Omental fat pad (tissue), 4 donors: ENCODE results near the gene CLDN15. TPM values are rescaled to one million over a fixed set of nuclear protein-coding genes. Genes with fewer than 3 reads are reported as not detected.

ENCODE experiments used
- ATAC-seq: fragments of 150-250 bp; one replicate; pipeline ENCODE4 v1.9.1; 2016; ENCODE audit warnings: mild to moderate bottlenecking, moderate library complexity; ENCODE audit not compliant: low FRiP score
- DNase-seq: peaks from one replicate; pipeline ENCODE4 v3.0.0-alpha.2; 2019; ENCODE audit warnings: low spot score
- CTCF ChIP-seq, 3 donors: fragments of 450-650 bp; IDR thresholded peaks; one replicate each; pipeline ENCODE4 v1.5.1; 2016 to 2017; ENCODE audit warnings: antibody characterized with exemption in 3 of 3, mild to moderate bottlenecking in 3 of 3, moderate library complexity in 2 of 3
- total RNA-seq, 4 donors: library from RNA; depleted of rRNA; stranded (reverse); fragments of >200 nt; gene quantifications; one replicate each; pipeline ENCODE4 v1.1.0, GENCODE V29; 2016

The CLDN15 gene
- total RNA-seq, 4 donors from 2014 or later = 43.3 to 280 (median 60.5) TPM

GRCh38 chr7:101226721-101227120 lies 10.9 kb downstream of the CLDN15 start:
- no peak for ATAC-seq

GRCh38 chr7:101225650-101226049 lies 12.0 kb downstream of the CLDN15 start:
- DNase-seq = no peak
- ATAC-seq = no peak
- TF ChIP-seq CTCF (IDR thresholded peaks at IDR 0.05) = no peak

More at GRCh38 chr7:101226721-101227120, 10.9 kb downstream of the CLDN15 start:
- no peak for DNase-seq
- TF ChIP-seq CTCF (IDR thresholded peaks at IDR 0.05) = no peak

- TF ChIP-seq CTCF (IDR thresholded peaks at IDR 0.05) = no peak
- ATAC-seq = no peak
- DNase-seq = no peak
Observed at GRCh38 chr7:101223528-101223927, 14.1 kb downstream of the CLDN15 start.

- TF ChIP-seq CTCF (IDR thresholded peaks at IDR 0.05) = no peak
- ATAC-seq = no peak
- no peak for DNase-seq
Observed at GRCh38 chr7:101222275-101222830, 15.2 kb downstream of the CLDN15 start.

- TF ChIP-seq CTCF (IDR thresholded peaks at IDR 0.05) = no peak
- no peak for ATAC-seq
- DNase-seq = no peak
Observed at GRCh38 chr7:101220295-101220694, 17.3 kb downstream of the CLDN15 start.

GRCh38 chr7:101218236-101219125 lies 19.1 kb downstream of the CLDN15 start:
- DNase-seq (no peak), ATAC-seq (no peak)
- no peak for TF ChIP-seq CTCF (IDR thresholded peaks at IDR 0.05)
